Stimulated activated CD8-positive, alpha-beta memory T cell treated with anti-CD3 and anti-CD28 coated beads, Interleukin-15, amount 100 ng/mL, for 1 hour (primary cell): Measurements from ENCODE around the gene TASOR2.
A peak's percentile ranks its signal among the peaks of the same experiment; 100 is the strongest.

ENCODE experiments used
- DNase-seq: peaks from one replicate; pipeline ENCODE4 v3.0.0-alpha.2; 2020; ENCODE audit warnings: low read depth

TASOR2 gene

GRCh38 chr10:5683065-5683464 is 1.6 kb upstream of the TASOR2 start:
- no peak for DNase-seq

DNA sequence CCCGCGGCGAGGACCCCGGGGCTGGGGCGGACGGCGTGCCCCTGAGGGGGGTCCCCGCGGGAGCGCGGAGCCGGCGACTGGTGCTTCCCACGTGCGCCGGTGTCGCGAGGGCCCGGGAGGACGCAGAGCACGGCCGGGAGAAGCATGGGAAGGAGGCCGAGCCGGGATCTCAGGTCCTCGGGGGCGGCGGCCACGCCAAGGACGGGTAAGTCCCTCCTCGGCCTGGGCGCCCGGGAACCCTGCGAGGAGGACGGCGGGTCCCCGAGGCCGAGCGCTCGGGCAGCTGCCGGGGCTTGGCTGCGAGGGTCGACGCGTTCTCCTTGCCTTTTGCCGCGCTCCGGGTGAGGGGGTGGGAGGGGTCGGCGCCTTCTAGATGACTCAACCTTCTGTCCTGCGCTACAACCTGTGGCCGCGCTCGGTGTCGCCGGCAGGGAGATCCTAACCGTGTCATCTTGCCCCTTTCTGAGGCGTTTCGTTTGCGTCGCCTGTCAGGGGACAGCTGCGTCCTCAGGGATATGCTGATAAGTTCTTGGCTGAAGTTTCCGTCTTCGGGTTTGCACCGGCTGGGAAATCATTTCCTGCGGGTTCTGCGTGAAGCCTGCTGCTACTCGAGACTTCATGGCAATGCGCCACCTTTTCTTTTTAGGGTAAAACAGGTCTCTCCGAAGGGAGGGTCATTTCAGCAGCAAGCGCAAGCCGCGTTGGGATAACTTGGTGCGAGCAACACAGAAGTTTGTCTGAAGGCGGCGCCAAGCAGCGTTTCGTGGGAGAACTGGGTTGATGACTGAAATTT is 529 bp downstream of the TASOR2 start:
- DNase-seq, result peak; percentile 30

DNA sequence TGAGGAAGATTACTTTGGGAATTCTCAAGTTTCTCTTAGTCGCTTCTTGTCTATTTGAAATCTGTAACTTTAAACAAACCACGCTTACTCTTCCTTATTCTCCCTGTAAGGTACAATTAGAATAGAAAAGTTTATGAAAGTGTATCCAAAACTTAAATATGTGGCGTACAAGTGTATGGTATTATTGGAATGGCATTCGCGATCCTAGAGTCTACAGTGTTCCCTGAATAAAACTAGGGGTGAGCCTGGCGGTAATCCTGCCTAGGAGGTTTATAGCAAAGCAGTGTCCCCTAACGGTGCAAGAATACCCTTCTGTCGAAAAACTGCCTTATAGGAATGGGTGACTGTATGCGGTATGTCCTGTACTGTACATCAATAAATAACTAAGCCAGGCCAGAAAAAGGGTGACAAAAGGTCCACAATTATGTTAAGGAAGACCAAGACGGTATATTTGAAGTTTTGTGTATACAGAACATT is 1.2 kb downstream of the TASOR2 start:
- DNase-seq, result no peak

DNA sequence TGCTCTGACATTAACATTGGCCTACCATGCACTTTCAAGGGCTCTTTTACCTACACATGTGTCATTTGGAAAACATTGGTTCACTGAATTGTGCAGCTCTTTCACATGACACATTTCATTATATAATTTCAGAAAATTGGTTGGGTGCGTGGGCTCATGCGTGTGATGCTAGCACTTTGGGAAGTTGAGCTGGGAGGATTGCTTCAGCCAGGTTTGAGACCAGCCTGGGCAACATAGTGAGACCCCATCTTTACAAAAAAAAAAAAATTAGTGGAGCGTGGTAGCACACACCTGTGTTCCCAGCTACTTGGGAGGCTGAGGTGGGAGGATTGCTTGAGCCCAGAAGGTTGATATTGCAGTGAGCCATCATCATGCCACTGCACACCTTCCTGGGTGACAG is 3.9 kb downstream of the TASOR2 start:
- no peak for DNase-seq

DNA sequence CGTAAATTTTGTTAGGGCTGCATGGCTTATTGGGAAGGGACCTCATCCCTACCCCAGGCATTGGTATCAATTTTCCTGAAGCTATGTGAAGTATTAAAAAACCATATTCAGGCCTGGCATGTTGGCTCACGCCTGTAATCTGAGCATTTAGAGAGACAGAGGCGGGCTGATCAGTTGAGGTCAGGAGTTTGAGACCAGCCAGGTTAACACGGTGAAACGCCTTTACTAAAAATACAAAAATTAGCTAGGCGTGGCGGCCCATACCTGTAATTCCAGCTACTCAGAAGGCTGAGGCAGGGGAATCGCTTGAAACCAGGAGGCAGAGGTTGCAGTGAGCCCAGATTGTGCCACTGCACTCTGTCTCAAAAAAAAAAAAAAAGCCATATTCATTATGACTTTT is 7.1 kb downstream of the TASOR2 start:
- no peak for DNase-seq

GRCh38 chr10:5692461-5693358 is 8.1 kb downstream of the TASOR2 start:
- peak; percentile 13 for DNase-seq

DNA sequence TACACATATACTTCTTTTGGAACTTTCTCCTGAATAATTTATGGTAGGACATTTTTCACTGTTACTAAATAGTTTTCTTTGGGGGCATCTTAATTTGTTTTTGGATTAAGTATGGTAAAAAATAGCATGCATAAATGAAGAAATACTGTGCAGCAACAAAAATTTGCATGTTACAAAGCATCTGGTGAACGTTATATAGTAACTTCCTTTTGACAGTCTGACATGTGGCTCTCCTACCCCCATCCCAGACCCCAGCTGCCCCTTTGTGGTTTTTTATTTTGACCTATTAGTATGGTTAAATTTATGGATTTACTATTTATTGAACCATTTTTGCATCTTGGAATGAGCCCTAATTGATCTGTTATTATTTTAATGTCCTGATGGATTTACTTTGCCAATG is 9.9 kb downstream of the TASOR2 start:
- DNase-seq, result no peak

GRCh38 chr10:5697342-5697741 is 12.7 kb downstream of the TASOR2 start:
- no peak for DNase-seq

GRCh38 chr10:5698062-5698461 is 13.4 kb downstream of the TASOR2 start:
- DNase-seq, result no peak

- DNase-seq, result no peak
These were observed 23.7 kb downstream of the TASOR2 start for GRCh38 chr10:5708356-5708755.

- DNase-seq, result no peak
These were observed 25.2 kb downstream of the TASOR2 start for GRCh38 chr10:5709865-5710264.

- no peak for DNase-seq
These were observed 26.2 kb downstream of the TASOR2 start for GRCh38 chr10:5710859-5711258.

- DNase-seq, result no peak
These were observed 27.0 kb downstream of the TASOR2 start for GRCh38 chr10:5711642-5712041.

- no peak for DNase-seq
These were observed 34.9 kb downstream of the TASOR2 start for GRCh38 chr10:5719546-5719945.

DNA sequence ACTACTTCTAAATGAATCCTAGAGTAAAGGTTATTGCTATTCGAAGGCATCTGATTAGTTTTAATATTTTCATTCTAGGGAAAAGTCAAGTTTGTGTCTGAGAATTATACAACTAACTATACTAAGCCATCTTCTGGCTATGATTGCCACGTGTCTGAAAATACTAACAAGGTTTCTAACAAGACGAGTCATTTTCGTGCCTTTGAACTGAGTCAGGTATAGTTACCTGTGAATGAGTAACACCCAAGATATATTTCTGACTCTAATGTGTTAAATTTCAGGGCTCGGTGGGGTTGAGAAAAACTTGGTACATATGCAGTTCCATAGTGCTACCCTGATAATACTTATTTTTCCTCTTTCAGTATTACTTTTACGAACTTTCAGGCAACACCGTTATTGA is 35.5 kb downstream of the TASOR2 start:
- no peak for DNase-seq

DNA sequence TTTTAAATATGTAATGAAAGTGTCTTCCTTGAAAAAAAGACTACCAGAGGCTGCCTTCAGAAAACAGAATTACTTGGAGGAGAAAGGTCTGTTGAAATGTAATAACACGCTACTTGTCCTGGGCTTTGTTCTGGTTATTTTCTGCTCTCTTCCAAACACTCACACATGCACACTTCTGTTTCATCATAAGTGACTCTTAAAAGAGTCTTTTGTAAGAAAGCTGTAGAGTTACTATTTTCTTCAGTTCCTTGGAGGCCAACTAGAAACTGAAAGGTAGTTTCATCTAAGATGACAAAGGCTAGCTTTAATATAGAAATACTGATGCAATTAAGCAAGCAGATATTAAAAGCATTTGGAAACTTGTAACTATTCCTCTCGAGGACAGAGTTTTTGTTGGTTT is 39.1 kb downstream of the TASOR2 start:
- DNase-seq, result no peak

GRCh38 chr10:5730766-5731165 is 46.1 kb downstream of the TASOR2 start:
- no peak for DNase-seq

GRCh38 chr10:5731559-5731958 is 46.9 kb downstream of the TASOR2 start:
- no peak for DNase-seq

DNA sequence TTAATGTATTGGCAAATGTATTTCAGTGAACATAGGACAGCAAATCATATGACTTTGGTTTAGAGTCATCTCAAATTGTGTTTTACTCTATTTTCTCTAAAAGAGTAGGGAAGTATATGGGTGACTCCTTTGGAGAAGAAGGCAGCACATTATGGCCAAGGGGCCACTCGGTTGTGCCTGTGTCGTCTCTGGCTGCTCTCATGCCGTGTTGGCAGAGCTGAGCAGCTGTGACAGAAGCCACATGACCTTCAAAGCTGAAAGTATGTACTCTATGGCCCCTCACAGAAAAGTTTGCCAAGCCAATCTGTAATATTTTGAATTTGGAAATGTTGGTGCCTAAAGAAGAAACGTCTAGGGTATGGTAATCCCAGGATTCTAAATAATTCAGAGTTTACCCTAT is 47.5 kb downstream of the TASOR2 start:
- DNase-seq, result no peak
